Measurements from ENCODE around the gene ZNF385A. TPM values are rescaled to one million over a fixed set of nuclear protein-coding genes. Genes with fewer than 3 reads are reported as not detected.

ZNF385A gene
- total and polyA plus RNA-seq, 9 of the 15 experiments (the other 6 are each of a cell fraction or from before 2014, with no cell fraction given), result 1.0 to 111 (median 7.7) TPM

GRCh38 chr12:54398995-54399793 lies 14.7 kb upstream of the ZNF385A start (continued):
- TF ChIP-seq TFAP4 (CRISPR knock-in tag; IDR thresholded peaks at IDR 0.05; ENCODE audit: borderline replicate concordance) (peak; percentile 59; the same call in 1 of the 2 replicates), XRCC3 (IDR thresholded peaks at IDR 0.05) (no peak), YBX1 (IDR thresholded peaks at IDR 0.05) (no peak), FOXM1 (IDR thresholded peaks at IDR 0.05; ENCODE audit: low read depth) (no peak), FOXM1 (CRISPR knock-in tag; IDR thresholded peaks at IDR 0.05; ENCODE audit: low read depth) (no peak), ILK (tag; IDR thresholded peaks at IDR 0.05; ENCODE audit: borderline replicate concordance, low read depth) (no peak), SMARCA5 (IDR thresholded peaks at IDR 0.05) (0 out of 2 replicates have a peak, but pooled peaks have one; percentile 39), RAD51 (IDR thresholded peaks at IDR 0.05; ENCODE audit: borderline replicate concordance, low read depth) (no peak), SAFB2 (IDR thresholded peaks at IDR 0.05; ENCODE audit: borderline replicate concordance, low read depth, low read length, severe bottlenecking) (no peak), C11orf30 (IDR thresholded peaks at IDR 0.05; ENCODE audit: low read depth) (no peak), ZNF253 (CRISPR knock-in tag; conservative IDR thresholded peaks at IDR 0.05) (no peak), RFX7 (CRISPR knock-in tag; IDR thresholded peaks at IDR 0.05) (no peak), TEAD4 (IDR thresholded peaks at IDR 0.05; ENCODE audit: low read length) (no peak), TEAD4 (CRISPR knock-in tag; IDR thresholded peaks at IDR 0.05; ENCODE audit: borderline replicate concordance) (no peak), ZNF263 (CRISPR knock-in tag; IDR thresholded peaks at IDR 0.05; ENCODE audit: borderline replicate concordance) (no peak), CBFA2T2 (conservative IDR thresholded peaks at IDR 0.05) (no peak), TAF7 (tag; IDR thresholded peaks at IDR 0.05) (no peak), ZC3H11A (IDR thresholded peaks at IDR 0.05; ENCODE audit: low read depth, low read length) (no peak), CBX8 (IDR thresholded peaks at IDR 0.05; ENCODE audit: borderline replicate concordance, extremely low read depth, low read depth, low read length, poor library complexity, severe bottlenecking) (no peak), ZNF592 (IDR thresholded peaks at IDR 0.05) (0 out of 2 replicates have a peak, but pooled peaks have one; percentile 31), ERF (CRISPR knock-in tag; IDR thresholded peaks at IDR 0.05) (no peak), PPARD (CRISPR knock-in tag; IDR thresholded peaks at IDR 0.05) (no peak)
- TF ChIP-seq, protein P1, sequence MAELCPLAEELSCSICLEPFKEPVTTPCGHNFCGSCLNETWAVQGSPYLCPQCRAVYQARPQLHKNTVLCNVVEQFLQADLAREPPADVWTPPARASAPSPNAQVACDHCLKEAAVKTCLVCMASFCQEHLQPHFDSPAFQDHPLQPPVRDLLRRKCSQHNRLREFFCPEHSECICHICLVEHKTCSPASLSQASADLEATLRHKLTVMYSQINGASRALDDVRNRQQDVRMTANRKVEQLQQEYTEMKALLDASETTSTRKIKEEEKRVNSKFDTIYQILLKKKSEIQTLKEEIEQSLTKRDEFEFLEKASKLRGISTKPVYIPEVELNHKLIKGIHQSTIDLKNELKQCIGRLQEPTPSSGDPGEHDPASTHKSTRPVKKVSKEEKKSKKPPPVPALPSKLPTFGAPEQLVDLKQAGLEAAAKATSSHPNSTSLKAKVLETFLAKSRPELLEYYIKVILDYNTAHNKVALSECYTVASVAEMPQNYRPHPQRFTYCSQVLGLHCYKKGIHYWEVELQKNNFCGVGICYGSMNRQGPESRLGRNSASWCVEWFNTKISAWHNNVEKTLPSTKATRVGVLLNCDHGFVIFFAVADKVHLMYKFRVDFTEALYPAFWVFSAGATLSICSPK (IDR thresholded peaks at IDR 0.05; ENCODE audit: borderline replicate concordance), result no peak
